GM12891 (cell line): Measurements from ENCODE around the gene LILRA6.

Experiments
- PAX5 ChIP-seq: IDR thresholded peaks from 2 replicates; pipeline ENCODE4 v1.6.1; 2011; ENCODE audit warnings: low read length, moderate library complexity, mild to moderate bottlenecking; ENCODE audit not compliant: insufficient read depth, severe bottlenecking
- POLR2A ChIP-seq: IDR thresholded peaks from 2 replicates; pipeline ENCODE4 v1.6.1; 2011; ENCODE audit warnings: low read depth, low read length, control low read depth
- POLR2AphosphoS5 ChIP-seq: IDR thresholded peaks from 2 replicates; pipeline ENCODE4 v1.6.1; 2011; ENCODE audit warnings: low read depth, low read length, control low read depth
- SPI1 ChIP-seq: IDR thresholded peaks from 2 replicates; pipeline ENCODE4 v1.6.1; 2011; ENCODE audit warnings: low read depth, low read length, control low read depth
- TAF1 ChIP-seq: IDR thresholded peaks from 2 replicates; pipeline ENCODE4 v1.6.1; 2011; ENCODE audit warnings: low read depth, low read length, control low read depth

- TF ChIP-seq POLR2A (no peak), POLR2AphosphoS5 (no peak), PAX5 (no peak), SPI1 (no peak), TAF1 (no peak)
Observed at GRCh38 chr19:54268936-54269335, 26.3 kb upstream of the LILRA6 start.
